Jurkat, Clone E6-1 (cell line): ENCODE measurements around the gene KCNH1.
A peak's percentile ranks its signal among the peaks of the same experiment; 100 is the strongest.

ENCODE experiments used
- DNase-seq: peaks from one replicate; pipeline ENCODE4 v3.0.0-alpha.2; 2011; ENCODE audit warnings: low read depth, low spot score
- H3K4me3 ChIP-seq: 2 replicates; pipeline ENCODE4 v1.5.1; 2011; ENCODE audit warnings: mild to moderate bottlenecking, low read length, control low read depth, moderate library complexity

The KCNH1 gene

DNA sequence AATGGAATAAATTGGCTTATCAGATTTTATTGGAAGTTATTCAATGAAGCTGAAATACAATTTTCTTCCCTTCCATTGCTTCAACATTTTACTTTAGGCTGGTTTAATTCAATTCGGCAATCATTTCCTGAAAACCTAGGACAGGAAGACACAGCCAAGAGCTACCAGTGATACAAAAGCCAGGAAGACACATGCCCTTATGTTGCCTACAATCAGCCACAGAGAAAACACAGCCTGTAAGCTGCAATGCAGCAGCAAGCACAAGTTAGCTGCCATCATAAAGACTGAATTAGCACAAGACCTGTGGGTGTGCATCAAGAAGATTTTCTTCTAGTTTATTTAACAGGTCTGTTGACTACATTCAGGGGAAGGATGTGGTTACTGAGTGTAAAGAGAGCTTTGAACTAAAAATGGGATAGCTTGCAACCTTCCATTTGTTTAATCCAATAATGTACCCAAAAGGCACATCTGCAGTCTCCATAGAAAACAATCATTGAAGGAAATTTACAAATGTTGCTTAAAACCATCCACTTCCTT lies 193.8 kb downstream of the KCNH1 start:
- H3K4me3 ChIP-seq = no peak overlapping the region
- peak; percentile 74 for DNase-seq

DNA sequence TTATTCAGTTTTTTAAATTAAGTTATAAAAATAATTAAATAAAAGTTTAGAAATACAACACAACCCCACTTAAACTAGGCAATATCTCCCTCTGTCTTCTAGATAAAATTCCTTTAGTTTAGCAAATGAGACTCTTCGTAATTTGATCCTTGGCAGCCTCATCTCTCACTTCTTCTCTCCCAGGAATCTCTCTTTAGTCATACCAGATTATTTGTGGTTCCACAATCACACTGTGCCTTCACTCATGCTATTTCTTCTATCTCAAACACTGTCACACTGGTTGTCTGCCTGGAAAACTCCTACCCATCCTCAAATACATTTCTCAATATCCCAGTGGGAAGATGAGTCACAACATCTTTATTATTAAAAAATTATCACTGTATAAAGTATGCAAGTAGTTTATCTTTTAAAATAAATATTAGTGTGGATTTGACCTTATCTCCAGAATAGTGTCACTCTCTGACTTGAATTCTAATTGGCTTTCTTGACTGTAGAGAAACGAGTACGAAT lies 195.5 kb downstream of the KCNH1 start:
- no peak overlapping the region for H3K4me3 ChIP-seq
- DNase-seq = no peak

DNA sequence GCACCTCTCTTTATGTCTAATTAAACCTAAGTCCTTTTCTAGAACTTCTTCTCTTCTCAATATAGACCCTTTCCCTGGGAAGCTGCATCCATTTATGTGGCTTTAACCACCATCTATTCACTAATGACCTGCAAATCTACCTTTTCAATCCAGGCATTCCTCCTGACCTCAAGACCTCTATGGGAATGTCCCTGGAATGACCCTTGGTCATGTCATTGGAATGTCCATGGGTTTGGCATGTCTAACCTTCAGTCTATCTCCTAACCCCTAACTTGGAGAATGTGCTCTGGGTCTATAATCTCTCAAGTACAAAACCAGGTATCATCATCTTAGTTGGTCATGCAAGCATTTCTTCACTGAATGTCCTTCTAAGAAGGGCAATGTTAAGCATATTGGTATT lies 196.1 kb downstream of the KCNH1 start:
- H3K4me3 ChIP-seq = no peak overlapping the region
- no peak for DNase-seq

DNA sequence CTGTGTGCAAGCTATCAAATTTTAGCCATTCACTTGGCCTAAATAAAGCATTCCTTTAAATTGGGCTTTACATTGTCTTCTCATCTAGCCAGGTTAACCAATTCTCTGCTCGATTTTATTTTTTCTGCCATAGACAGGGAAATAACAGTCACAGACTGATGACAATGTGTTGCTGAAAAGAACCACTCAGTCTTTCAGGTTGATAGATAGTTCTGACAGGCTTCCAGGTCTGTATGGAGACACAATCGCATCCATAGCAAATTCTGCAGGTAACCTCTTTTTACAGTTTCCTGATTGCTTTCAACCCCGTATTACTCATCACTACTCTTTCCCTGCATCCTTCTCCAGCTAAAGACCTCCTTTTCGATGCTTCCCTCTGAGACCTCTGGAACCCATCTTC lies 198.0 kb downstream of the KCNH1 start:
- no peak overlapping the region for H3K4me3 ChIP-seq
- no peak for DNase-seq

DNA sequence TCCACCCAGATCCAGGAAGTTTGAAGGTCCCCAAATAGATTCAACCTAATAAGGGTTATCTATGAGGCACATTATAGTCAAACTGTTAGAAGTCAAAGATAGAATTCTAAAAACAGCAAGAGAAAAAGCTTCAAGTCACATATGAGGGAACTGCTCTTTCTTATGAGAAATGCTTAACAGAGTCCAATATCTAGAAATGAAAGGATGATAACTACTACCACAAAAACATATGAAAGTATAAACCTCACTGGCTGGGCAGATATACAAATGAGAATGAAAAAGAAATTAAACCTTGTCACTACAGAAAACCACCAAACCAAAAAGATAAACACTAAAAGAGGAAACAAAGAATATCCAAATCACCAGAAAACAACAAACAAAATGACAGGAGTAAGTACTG lies 201.8 kb downstream of the KCNH1 start:
- no peak overlapping the region for H3K4me3 ChIP-seq
- DNase-seq = no peak

DNA sequence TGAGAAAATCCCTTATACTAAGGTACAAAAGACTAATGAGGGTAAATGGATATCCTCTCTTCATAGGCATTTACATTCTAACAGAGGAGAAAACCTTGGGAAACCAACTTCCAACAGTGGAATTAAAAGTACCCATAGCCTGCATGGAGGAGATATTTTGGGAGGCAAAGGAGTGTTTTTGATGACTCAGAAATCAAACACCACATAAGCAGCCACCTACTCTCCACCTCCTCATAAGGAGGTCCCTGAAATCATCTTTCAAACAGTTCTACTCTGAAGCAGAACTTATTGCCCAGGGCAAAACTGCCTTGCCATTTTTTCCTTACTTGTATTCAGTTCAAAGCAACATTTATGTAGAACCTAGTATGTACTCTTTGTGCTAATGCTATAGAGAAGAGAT lies 211.3 kb downstream of the KCNH1 start:
- DNase-seq = no peak
- H3K4me3 ChIP-seq = no peak overlapping the region

DNA sequence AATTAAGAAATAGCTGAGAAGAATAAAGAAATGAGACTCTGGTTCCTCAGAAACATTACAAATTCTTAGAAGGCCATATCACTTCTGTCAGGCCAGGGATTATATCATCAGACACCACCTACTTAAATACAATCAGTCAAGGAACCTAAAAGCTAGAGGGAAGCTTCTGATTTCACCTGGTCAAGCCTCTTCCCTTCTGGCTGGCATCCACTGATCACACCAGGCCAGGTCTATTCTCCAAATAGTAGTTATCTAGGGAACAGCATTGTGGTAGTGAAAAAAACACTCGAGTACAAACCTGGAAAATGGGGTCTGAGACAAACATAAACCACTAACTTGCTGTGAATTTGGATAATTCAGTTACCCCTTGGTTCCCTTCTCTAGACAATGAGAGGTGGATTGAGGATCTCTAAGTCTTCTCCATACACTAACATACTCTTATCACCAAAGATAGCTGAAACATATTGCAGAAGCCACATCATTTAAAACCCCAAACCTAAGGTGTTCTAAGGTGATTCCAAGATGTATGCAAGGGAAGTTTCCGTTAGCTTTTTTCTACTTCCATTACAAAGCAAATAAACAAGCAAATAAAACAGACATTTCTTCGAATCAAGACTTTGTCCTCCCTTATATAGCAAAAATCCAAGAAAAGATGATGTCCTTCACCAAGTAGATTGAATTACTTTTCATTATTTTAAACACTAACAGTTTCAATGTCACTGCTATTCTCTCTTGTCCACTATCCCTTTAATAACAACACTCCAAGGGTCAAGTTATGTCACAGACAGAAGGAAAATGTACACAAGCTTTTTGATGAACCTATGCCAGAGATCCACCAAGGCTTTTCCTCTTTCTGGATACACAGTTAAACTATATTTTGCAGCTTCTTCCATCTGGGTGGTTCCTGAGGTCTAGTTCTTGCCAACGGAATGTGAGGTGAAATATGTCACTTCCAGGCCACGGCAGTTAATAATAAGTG lies 212.9 kb downstream of the KCNH1 start:
- DNase-seq = no peak
- no peak overlapping the region for H3K4me3 ChIP-seq

DNA sequence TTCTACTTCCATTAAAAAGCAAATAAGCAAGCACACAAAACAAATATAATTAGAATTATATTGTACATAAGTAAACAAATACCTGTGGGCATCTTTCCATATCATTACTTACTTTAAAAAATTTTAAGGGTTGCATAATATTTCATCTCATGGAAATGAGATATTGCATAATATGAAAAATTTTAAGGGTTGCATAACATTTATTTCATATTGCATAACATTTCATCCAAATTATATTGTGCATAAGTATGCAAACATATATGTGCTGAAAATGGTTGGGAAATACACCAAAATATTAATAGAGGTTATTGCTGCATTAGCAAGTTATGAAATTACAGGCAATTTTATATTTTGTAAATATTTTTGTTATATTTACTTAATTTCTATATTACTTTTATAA lies 213.7 kb downstream of the KCNH1 start:
- no peak overlapping the region for H3K4me3 ChIP-seq
- DNase-seq = no peak

DNA sequence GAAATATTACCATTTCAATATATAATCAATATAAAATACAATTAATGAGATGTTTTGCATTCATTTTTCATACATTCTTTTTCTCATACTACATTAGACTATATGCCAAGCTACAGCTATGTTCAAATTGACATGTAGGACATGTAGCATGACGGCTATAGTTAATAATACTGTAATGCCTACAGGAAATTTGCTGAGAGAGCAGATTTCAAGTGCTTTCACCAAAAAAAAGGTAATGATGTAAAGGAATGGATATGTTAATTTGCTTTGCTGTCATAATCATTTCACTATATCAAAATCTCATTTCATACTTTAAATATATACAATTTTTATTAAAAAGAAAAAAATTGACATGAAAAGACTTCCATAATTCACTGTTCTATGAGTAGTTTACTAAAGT lies 215.1 kb downstream of the KCNH1 start:
- no peak overlapping the region for H3K4me3 ChIP-seq
- no peak for DNase-seq

DNA sequence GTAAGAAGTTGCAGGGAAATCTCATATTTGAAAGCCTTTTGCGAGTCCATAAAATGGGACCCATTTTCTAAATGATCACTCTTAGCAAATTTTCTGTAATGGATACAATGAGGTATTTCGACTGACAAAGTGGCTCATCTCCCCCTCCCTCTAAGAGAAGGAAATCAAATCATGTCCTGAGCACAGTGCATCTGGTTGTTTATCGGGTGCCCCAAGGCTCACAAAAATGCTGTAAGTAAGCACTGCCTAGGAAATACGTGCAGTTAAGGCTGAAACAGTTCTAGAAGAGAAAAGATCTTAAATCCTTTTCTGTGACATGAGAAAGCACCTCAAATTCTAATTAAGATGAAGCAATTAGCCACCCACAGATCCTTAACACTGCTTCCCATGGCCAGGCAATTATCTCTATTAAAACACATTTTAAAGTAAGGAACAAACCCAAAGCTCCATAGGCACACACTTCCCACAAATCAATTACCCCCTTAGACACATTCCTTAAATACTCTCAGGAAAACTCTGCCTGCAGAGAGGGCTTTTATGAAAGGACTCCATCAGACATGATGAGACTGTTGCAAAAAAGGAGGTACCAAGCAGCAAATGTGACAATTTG lies 216.3 kb downstream of the KCNH1 start:
- no peak for DNase-seq
- H3K4me3 ChIP-seq = no peak overlapping the region

DNA sequence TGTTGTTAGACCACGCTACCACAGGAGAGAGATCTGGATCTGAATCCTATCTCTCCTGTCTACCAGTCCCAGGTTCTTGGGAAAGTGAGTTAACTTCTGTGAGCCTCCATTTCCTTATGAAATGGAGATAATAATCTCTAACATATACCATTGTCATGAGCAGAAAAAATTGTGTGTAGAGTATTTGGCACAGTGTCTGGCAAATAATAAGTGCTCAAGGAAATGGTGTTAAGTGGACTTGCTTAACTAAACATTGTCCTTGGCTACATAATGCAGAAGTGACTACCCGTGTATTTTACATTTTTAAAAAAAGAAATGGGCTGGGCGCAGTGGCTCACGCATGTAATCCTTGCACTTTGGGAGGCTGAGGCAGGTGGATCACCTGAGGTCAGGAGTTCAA lies 217.4 kb downstream of the KCNH1 start:
- DNase-seq = no peak
- H3K4me3 ChIP-seq = no peak overlapping the region

DNA sequence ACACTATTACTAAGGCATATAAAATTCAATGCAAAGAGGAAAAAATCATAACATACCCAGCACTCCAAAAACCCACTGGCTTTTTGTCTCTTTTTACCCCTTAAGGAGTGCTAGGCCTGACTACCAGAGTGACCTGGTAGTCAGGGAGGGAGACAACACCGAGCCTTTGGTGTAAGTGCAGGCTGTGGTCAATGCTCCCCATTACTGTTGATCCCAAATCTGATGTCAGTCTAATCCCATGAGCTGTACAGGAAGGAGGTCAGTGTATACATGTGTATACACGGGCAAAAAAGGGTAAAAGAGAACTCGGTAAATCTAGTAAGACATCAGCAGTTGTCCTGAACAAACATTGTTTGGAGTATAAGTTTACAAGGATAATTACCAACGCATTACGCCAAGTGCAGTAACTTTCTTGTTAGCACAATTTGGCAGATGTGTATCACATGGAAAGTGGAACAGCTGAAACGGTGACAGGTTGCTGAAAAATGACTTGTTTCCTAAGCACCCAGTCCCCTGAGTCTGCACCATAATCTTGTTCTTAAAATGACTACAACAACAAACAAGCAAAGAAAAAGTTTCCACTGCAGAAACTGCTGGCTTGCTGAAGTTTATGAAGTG lies 217.9 kb downstream of the KCNH1 start:
- no peak overlapping the region for H3K4me3 ChIP-seq
- DNase-seq = no peak

DNA sequence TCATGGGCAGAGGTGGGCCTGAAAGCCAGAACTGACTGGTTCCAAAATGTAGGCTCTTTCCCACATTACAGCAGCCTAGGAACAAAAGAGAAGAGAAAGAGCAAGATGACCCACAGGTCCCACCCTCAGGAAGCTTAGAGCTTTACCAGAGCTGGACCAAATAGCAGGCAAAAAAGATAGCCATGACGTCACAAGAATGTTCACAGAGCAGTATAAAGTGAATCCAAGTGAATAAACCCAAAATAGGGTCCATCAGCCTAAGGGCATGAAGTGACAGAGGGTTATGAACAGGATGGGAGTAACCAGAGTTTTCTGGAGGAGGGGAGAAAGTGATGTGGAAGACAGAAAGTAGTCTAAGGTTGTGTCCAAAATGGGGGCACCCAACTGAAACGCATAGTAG lies 221.2 kb downstream of the KCNH1 start:
- H3K4me3 ChIP-seq = no peak overlapping the region
- no peak for DNase-seq

DNA sequence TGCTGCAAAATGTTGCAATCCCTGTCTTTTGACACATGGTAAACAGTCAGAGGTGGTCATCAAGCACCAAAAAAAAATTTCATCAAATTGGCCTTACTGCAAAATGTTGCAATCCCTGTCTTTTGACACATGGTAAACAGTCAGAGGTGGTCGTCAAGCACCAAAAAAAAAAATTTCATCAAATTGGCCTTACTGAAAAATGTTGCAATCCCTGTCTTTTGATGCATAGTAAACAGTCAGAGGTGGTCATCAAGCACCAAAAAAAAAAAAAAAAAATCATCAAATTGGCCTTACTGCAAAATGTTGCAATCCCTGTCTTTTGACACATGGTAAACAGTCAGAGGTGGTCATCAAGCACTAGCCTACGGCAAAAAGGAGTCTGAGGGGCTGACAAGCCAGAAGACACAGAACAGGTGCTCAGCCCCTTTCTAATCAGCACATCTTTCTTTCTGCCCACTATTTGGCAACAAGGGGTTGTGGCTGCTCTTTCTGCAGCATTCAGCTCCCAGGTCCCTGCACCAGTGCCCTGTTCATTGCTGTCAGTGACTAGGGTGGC lies 223.8 kb downstream of the KCNH1 start:
- H3K4me3 ChIP-seq = no peak overlapping the region
- no peak for DNase-seq

DNA sequence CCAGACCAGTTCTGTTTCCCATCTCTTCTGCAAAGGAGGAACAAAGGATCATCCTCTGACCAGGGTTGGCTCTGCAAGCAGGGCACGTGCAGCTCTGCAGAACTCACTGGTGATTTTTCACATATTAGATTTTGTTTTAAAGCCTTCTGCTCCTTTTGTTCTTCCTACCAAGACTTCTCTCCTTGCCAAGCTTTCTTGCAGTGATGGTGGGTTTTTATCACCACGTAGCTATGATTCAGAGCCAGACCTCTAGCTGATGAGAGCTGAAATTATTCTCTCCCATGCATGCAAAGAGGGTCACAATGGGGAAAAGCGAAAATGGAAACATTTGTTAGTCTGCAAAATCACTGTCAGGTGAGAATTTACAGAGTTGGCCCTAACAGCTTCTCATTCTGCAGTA lies 225.2 kb downstream of the KCNH1 start:
- no peak for DNase-seq
- no peak overlapping the region for H3K4me3 ChIP-seq

DNA sequence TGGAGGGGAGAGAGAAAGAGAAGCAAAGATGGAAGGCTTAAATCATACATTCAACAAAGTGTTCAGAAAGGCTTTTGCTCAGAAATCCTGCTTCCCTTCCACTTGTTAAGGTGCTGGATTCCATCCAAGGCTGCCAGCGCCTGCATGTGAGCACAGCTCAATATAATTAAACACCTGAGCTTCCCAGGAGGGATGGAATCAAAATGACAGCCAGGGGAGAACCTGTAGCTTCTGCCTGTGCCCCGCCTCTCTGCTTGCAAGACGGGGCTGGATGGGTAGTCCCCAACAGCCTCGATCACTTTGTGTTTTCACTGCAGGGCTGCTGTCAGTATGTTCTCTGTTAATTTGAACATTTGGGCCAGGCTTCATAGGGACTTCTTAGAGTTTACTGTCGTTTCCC lies 225.7 kb downstream of the KCNH1 start:
- DNase-seq = no peak
- H3K4me3 ChIP-seq = no peak overlapping the region

DNA sequence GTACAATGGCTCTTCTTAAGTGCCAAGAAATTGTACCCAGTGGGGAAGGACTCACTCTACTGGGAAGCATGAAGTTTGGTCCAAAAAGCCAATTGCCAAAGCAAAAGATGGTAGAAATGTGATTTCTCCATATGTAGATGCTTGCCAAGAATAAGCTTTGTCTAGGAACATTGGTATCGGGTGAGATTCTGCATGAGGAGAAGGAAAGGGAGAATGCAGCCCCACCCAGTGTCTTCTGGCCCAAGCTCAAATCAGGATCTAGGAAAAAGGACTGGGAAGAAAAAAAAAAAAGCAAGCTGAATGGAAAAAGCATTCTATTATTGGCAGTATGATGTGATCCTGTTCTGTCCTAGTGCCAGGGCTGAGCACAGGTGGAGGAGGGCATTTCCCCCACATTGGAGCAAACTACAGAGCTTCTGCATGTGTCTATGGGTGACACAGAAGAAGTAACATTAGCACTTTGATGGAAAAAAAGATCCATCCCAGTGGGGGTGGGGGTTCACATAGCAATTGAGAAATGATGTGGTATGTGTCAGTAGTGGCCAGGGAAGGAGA lies 226.6 kb downstream of the KCNH1 start:
- DNase-seq = no peak
- no peak overlapping the region for H3K4me3 ChIP-seq

DNA sequence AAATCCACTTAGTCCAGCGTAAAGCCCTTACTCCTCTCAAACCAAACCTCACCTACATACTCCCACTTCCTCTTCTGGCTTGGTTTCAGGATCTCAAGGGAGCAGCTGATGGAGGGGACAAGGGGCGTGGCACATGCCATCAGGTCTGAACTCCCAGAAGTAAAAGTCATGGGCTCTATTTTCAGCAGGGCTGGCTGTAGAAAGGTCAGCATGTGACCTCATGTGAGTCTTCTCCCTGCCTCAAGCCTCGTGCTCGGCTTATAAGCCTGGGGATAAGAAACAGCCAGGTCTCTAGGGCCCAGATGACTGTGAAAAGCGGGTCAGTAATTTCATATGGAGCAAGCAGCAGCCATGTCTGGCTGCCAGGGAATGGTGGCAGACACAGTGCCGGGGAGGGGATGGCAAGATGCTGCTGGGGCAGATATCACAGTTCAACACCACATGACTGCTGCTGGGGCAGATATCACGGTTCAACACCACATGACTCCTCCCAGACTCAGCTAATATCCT lies 227.9 kb downstream of the KCNH1 start:
- no peak for DNase-seq
- H3K4me3 ChIP-seq = no peak overlapping the region

DNA sequence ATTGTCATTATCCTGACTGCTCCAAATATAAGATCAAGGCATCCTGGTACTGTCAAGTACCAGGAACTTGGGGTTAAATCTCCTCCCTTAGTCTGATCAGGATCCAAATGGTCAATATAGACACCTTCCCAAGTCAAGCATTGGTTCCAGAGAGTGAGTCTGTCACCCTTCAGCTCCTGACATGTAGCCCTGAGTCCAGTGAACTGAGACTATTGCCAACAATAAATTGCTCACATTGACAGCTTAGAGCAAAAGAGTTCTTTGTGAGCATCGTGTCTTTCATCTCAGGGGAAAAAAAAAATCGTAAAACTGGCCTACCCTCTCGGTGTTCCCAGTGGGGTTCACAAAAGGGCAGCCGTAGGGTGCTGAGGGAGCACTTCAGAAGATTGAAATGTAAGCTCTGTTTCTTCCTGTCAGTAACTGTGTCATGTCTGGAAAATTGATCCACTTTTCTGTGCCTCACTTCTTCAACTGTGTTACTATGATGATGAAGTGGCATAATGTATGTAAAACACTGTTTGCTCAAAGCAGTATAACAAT lies 228.5 kb downstream of the KCNH1 start:
- DNase-seq = no peak
- H3K4me3 ChIP-seq = no peak overlapping the region
